Activated CD4-positive, alpha-beta T cell treated with anti-CD3 and anti-CD28 coated beads, Interleukin-2, amount 50 U/mL, for 24 hours (primary cell): Measurements from ENCODE around the gene UPF1.

ENCODE experiments used
- DNase-seq, 2 donors: peaks; one replicate each; pipeline ENCODE4 v3.0.0-alpha.2; 2020; ENCODE audit warnings: low read depth in 1 of 2, low spot score in 1 of 2

Gene UPF1

GRCh38 chr19:18869781-18870530 is 38.2 kb downstream of the UPF1 start:
- DNase-seq = no peak

- DNase-seq = no peak
Measured at GRCh38 chr19:18870531-18871172, 38.9 kb downstream of the UPF1 start.

- DNase-seq = no peak
Measured at GRCh38 chr19:18871543-18871942, 39.8 kb downstream of the UPF1 start.

- no peak for DNase-seq
Measured at GRCh38 chr19:18875726-18876125, 44.0 kb downstream of the UPF1 start.

- no peak for DNase-seq
Measured at GRCh38 chr19:18876865-18877264, 45.1 kb downstream of the UPF1 start.

- no peak for DNase-seq
Measured at GRCh38 chr19:18878058-18878797, 46.5 kb downstream of the UPF1 start.

- DNase-seq = no peak
Measured at GRCh38 chr19:18878858-18879578, 47.3 kb downstream of the UPF1 start.

- DNase-seq = no peak
Measured at GRCh38 chr19:18879579-18880373, 48.0 kb downstream of the UPF1 start.

- DNase-seq = no peak
Measured at GRCh38 chr19:18881491-18881890, 49.7 kb downstream of the UPF1 start.

GRCh38 chr19:18883526-18884304 is 52.0 kb downstream of the UPF1 start:
- no peak for DNase-seq

GRCh38 chr19:18886972-18887371 is 55.2 kb downstream of the UPF1 start:
- no peak for DNase-seq

- no peak for DNase-seq
Measured at GRCh38 chr19:18889949-18890745, 58.4 kb downstream of the UPF1 start.

GRCh38 chr19:18893587-18894253 is 62.0 kb downstream of the UPF1 start:
- DNase-seq = no peak

GRCh38 chr19:18894254-18895037 is 62.7 kb downstream of the UPF1 start:
- no peak for DNase-seq

- no peak for DNase-seq
Measured at GRCh38 chr19:18895038-18895823, 63.5 kb downstream of the UPF1 start.

- no peak for DNase-seq
Measured at GRCh38 chr19:18895824-18896341, 64.1 kb downstream of the UPF1 start, which contains the start of gene CERS1. CERS1 (minus strand) TSS chr19:18896158; CDS start chr19:18896072, 86 bp downstream.

- no peak for DNase-seq
Measured at GRCh38 chr19:18896421-18896841, 64.7 kb downstream of the UPF1 start.
